Measurements from ENCODE around the gene ITGAL.

- no peak for TF ChIP-seq CTCF (IDR thresholded peaks at IDR 0.05; ENCODE audit: extremely low read depth in 1 of 2, insufficient read depth in 1 of 2, low read depth in 1 of 2, low read length in 2 of 2)
- TF ChIP-seq MAX (IDR thresholded peaks at IDR 0.05; ENCODE audit: insufficient read depth, insufficient read length), result no peak
- TF ChIP-seq POLR2A (IDR thresholded peaks at IDR 0.05; ENCODE audit: low read depth, low read length), result no peak
- no peak for TF ChIP-seq POLR2AphosphoS5 (IDR thresholded peaks at IDR 0.05; ENCODE audit: insufficient read depth, low read depth, low read length)
Measured at GRCh38 chr16:30551781-30552180, 79.2 kb downstream of the ITGAL start.

Data from endothelial cell of umbilical vein (primary cell).